Measurements from ENCODE around the gene HHIPL1. TPM values are rescaled to one million over a fixed set of nuclear protein-coding genes. Genes with fewer than 3 reads are reported as not detected.

HHIPL1 gene
- total and polyA plus RNA-seq, 2 of the 8 experiments (the other 6 are each of a cell fraction or from before 2014, with no cell fraction given): 1.5 to 2.6 TPM

DNA sequence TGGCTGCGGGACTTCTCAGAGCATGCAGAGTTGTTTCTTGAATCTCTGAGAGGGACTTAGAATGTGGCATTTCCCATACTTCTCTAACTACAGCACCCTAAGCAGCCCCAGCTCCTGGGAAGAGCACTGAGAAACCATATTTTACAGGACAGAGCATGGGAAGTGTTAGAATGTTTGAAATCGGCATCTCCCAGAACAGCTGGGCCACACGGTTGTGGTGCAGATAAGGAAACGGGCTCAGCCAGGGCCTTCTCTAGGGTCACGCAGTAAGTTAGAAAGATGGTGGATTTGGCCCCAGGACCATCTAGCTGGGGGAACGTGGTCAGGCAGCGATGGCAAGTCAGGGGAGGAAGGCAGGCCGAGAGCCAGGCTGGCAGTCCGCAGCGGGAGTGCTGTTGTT, 10.5 kb upstream of the HHIPL1 start (continued):
- no peak for TF ChIP-seq GABPA (IDR thresholded peaks at IDR 0.05; ENCODE audit: borderline replicate concordance, insufficient read depth, low read length)

Data from H1 (cell line).